ENCODE results near the gene CDC42EP5. TPM values are rescaled to one million over a fixed set of nuclear protein-coding genes. Genes with fewer than 3 reads are reported as not detected.
"Not testable (repeated sequence)": the region's sequence is repeated elsewhere in the genome, so short reads cannot be mapped to it uniquely, and the experiment has no call there.

CDC42EP5 gene
- total RNA-seq, 2 experiments from 2014 or later = 0.55 TPM; not detected in 1

GRCh38 chr19:54470276-54470887 is 2.7 kb downstream of the CDC42EP5 start:
- Mint-ChIP-seq H3K4me1 (peaks cover 12% of the 10 kb centered on the region), H3K4me3 (no peak overlapping the region), H3K36me3 (ENCODE audit: low read depth) (no peaks in the 10 kb centered on the region), H3K27me3 (peaks cover 44% of the 10 kb centered on the region), H3K9me3 (ENCODE audit: low read depth) (peaks cover 2% of the 10 kb centered on the region), H3K27ac (no peak overlapping the region)
- CTCF ChIA-PET = interaction anchor here (0.6 to 1.0 kb wide), 2 partner anchors 11 to 216 kb away, joined by 4 read pairs; no protein-coding TSS in a partner anchor
- DNase-seq (no peak), ATAC-seq (no peak)
- intact Hi-C loops (cut with DNase I, micrococcal nuclease) = no loop called here
- POLR2A ChIA-PET = no interaction called here

GRCh38 chr19:54469496-54469934 is 3.6 kb downstream of the CDC42EP5 start:
- peaks cover 2% of the 10 kb centered on the region for H3K9me3 Mint-ChIP-seq (ENCODE audit: low read depth)
- ChIA-PET CTCF (interaction anchor here (0.7 to 1.2 kb wide), 2 partner anchors 8 to 53 kb away, joined by 3 to 4 read pairs; no protein-coding TSS in a partner anchor), POLR2A (no interaction called here)
- no peaks in the 10 kb centered on the region for H3K36me3 Mint-ChIP-seq (ENCODE audit: low read depth)
- no peak for DNase-seq
- intact Hi-C loops (cut with DNase I, micrococcal nuclease) = loop anchor here in 1 of 2 experiments (10.0 kb wide), 2 partner anchors 695 to 1275 kb away; partner anchors contain the start of genes DNAAF3 and ZNF665
- H3K4me1 Mint-ChIP-seq = peaks cover 14% of the 10 kb centered on the region
- H3K27ac Mint-ChIP-seq = no peak overlapping the region
- H3K27me3 Mint-ChIP-seq = peaks cover 39% of the 10 kb centered on the region
- H3K4me3 Mint-ChIP-seq = no peak overlapping the region
- no peak for ATAC-seq

- H3K9me3 Mint-ChIP-seq (ENCODE audit: low read depth); DNase-seq; H3K27ac Mint-ChIP-seq; ATAC-seq; POLR2A ChIA-PET; H3K36me3 Mint-ChIP-seq (ENCODE audit: low read depth): not testable (repeated sequence)
- intact Hi-C loops (cut with DNase I, micrococcal nuclease) = loop anchor here in 1 of 2 experiments (10.0 kb wide), 2 partner anchors 699 to 1271 kb away; partner anchors contain the start of genes DNAAF3 and ZNF665
- Mint-ChIP-seq H3K27me3 (peaks cover 28% of the 10 kb centered on the region), H3K4me1 (peaks cover 23% of the 10 kb centered on the region), H3K4me3 (peak overlapping the region; percentile 46)
- CTCF ChIA-PET = interaction anchor here (0.7 to 1.1 kb wide), 2 partner anchors 15 to 208 kb away, joined by 3 read pairs; no protein-coding TSS in a partner anchor
Measured at GRCh38 chr19:54466110-54466480, 7.0 kb downstream of the CDC42EP5 start.

- no peak for DNase-seq
- Mint-ChIP-seq H3K27ac (no peak overlapping the region), H3K4me1 (peaks cover 19% of the 10 kb centered on the region), H3K9me3 (ENCODE audit: low read depth) (peaks cover 2% of the 10 kb centered on the region), H3K36me3 (ENCODE audit: low read depth) (peaks cover 8% of the 10 kb centered on the region), H3K4me3 (peak overlapping the region; percentile 46), H3K27me3 (peaks cover 24% of the 10 kb centered on the region)
- POLR2A ChIA-PET = no interaction called here
- ATAC-seq = no peak
- CTCF ChIA-PET = interaction anchor here (0.6 to 0.7 kb wide), 2 partner anchors 36 to 209 kb away, joined by 3 to 4 read pairs; no protein-coding TSS in a partner anchor
- intact Hi-C loops (cut with DNase I, micrococcal nuclease) = loop anchor here in 1 of 2 experiments (2.0 to 10.0 kb wide), 6 partner anchors 57 to 1271 kb away; partner anchors contain the start of genes DNAAF3, PPP6R1, RPL28 and TMEM238
Measured at GRCh38 chr19:54465426-54466109, 7.5 kb downstream of the CDC42EP5 start.

GRCh38 chr19:54464630-54465425 is 8.3 kb downstream of the CDC42EP5 start:
- H3K27me3 Mint-ChIP-seq = peaks cover 18% of the 10 kb centered on the region
- H3K4me1 Mint-ChIP-seq = peaks cover 19% of the 10 kb centered on the region
- DNase-seq (peak; percentile 93), ATAC-seq (peak; percentile 37)
- intact Hi-C loops (cut with DNase I, micrococcal nuclease) = loop anchor here (1.0 to 10.0 kb wide), 16 partner anchors 16 to 1270 kb away; partner anchors contain the start of genes DNAAF3 (in 1 of the 2), HSPBP1 (in 1 of the 2), LENG1 (in 1 of the 2) and LENG8 (in 1 of the 2)
- peak overlapping the region; percentile 91 for H3K27ac Mint-ChIP-seq
- peaks cover 2% of the 10 kb centered on the region for H3K9me3 Mint-ChIP-seq (ENCODE audit: low read depth)
- H3K4me3 Mint-ChIP-seq = peak overlapping the region; percentile 80
- POLR2A ChIA-PET = no interaction called here
- peaks cover 10% of the 10 kb centered on the region for H3K36me3 Mint-ChIP-seq (ENCODE audit: low read depth)
- CTCF ChIA-PET = no interaction called here

GRCh38 chr19:54464044-54464629 is 9.0 kb downstream of the CDC42EP5 start:
- ATAC-seq (peak; percentile 70), DNase-seq (peak; percentile 97)
- peaks cover 11% of the 10 kb centered on the region for H3K27me3 Mint-ChIP-seq
- H3K27ac Mint-ChIP-seq = peak overlapping the region; percentile 91
- peaks cover 2% of the 10 kb centered on the region for H3K9me3 Mint-ChIP-seq (ENCODE audit: low read depth)
- ChIA-PET CTCF (interaction anchor here (0.6 to 1.0 kb wide), 3 partner anchors 16 to 630 kb away, joined by 3 to 5 read pairs (median 4); no protein-coding TSS in a partner anchor), POLR2A (interaction anchor here (0.6 to 1.0 kb wide), 6 partner anchors 9 to 1135 kb away, joined by 3 to 18 read pairs (median 4); partner anchors contain the start of genes CDC42EP5, LENG8, PRPF31 and TFPT)
- peaks cover 23% of the 10 kb centered on the region for H3K4me1 Mint-ChIP-seq
- H3K36me3 Mint-ChIP-seq (ENCODE audit: low read depth) = peaks cover 12% of the 10 kb centered on the region
- peak overlapping the region; percentile 80 for H3K4me3 Mint-ChIP-seq
- intact Hi-C loops (cut with DNase I, micrococcal nuclease) = loop anchor here (1.0 to 10.0 kb wide), 16 partner anchors 15 to 1269 kb away; partner anchors contain the start of genes DNAAF3 (in 1 of the 2), HSPBP1 (in 1 of the 2), LENG1 (in 1 of the 2) and LENG8 (in 1 of the 2)

GRCh38 chr19:54463531-54464043 is 9.5 kb downstream of the CDC42EP5 start, which contains the start of gene LENG9:
TSS of gene LENG9 (minus strand) at chr19:54463778. CDS start at chr19:54463526, 252 bp downstream.
- intact Hi-C loops (cut with DNase I, micrococcal nuclease) = loop anchor here (1.0 to 10.0 kb wide), 23 partner anchors 14 to 1269 kb away; partner anchors contain the start of genes LENG8 (in 2 of the 2), MYADM (in 2 of the 2), CNOT3 (in 1 of the 2) and DNAAF3 (in 1 of the 2)
- H3K4me3 Mint-ChIP-seq = peak within 1 kb of the TSS; percentile 80
- peaks cover 26% of the 10 kb centered on the region for H3K4me1 Mint-ChIP-seq

GRCh38 chr19:54462655-54463530 is 10.2 kb downstream of the CDC42EP5 start:
- intact Hi-C loops (cut with DNase I, micrococcal nuclease) = loop anchor here (1.0 to 10.0 kb wide), 13 partner anchors 14 to 1268 kb away; partner anchors contain the start of genes MYADM (in 2 of the 2), CNOT3 (in 1 of the 2), DNAAF3 (in 1 of the 2) and FIZ1 (in 1 of the 2)
- peak; percentile 11 for ATAC-seq

More at GRCh38 chr19:54463531-54464043, 9.5 kb downstream of the CDC42EP5 start, which contains the start of gene LENG9:
- peaks cover 17% of the 10 kb centered on the region for H3K36me3 Mint-ChIP-seq (ENCODE audit: low read depth)
- H3K27ac Mint-ChIP-seq = peak within 1 kb of the TSS; percentile 91
- CTCF ChIA-PET = interaction anchor here (0.5 to 1.0 kb wide), 6 partner anchors 15 to 631 kb away, joined by 3 to 5 read pairs (median 3); no protein-coding TSS in a partner anchor
- H3K9me3 Mint-ChIP-seq (ENCODE audit: low read depth) = peaks cover 2% of the 10 kb centered on the region
- ATAC-seq (peak; percentile 69), DNase-seq (peak; percentile 100)
- POLR2A ChIA-PET = interaction anchor here (0.6 to 1.0 kb wide), 9 partner anchors 10 to 1135 kb away, joined by 3 to 18 read pairs (median 4); partner anchors contain the start of genes CDC42EP5, LENG8, PPP1R12C and PRPF31
- peaks cover 6% of the 10 kb centered on the region for H3K27me3 Mint-ChIP-seq

More at GRCh38 chr19:54462655-54463530, 10.2 kb downstream of the CDC42EP5 start:
- peak overlapping the region; percentile 80 for H3K4me3 Mint-ChIP-seq
- ChIA-PET POLR2A (interaction anchor here (0.6 to 1.9 kb wide), 11 partner anchors 9 to 1136 kb away, joined by 3 to 18 read pairs (median 3); partner anchors contain the start of genes CDC42EP5, LENG8, PPP1R12C and PRPF31), CTCF (interaction anchor here (0.5 to 1.0 kb wide), 6 partner anchors 14 to 277 kb away, joined by 3 to 5 read pairs (median 4); no protein-coding TSS in a partner anchor)
- peak; percentile 81 for DNase-seq
- peaks cover 3% of the 10 kb centered on the region for H3K27me3 Mint-ChIP-seq
- H3K4me1 Mint-ChIP-seq = peaks cover 32% of the 10 kb centered on the region
- peaks cover 24% of the 10 kb centered on the region for H3K36me3 Mint-ChIP-seq (ENCODE audit: low read depth)
- peak overlapping the region; percentile 91 for H3K27ac Mint-ChIP-seq
- peaks cover 2% of the 10 kb centered on the region for H3K9me3 Mint-ChIP-seq (ENCODE audit: low read depth)
